ENCODE data around the gene DDTL.
"Not testable (repeated sequence)": the region's sequence is repeated elsewhere in the genome, so short reads cannot be mapped to it uniquely, and the experiment has no call there.

DDTL gene

GRCh38 chr22:23970201-23970641 lies 3.5 kb downstream of the DDTL start:
- DNase-seq (ENCODE audit: low read depth, low spot score): no peak

- DNase-seq (ENCODE audit: low read depth, low spot score): no peak
These were observed 4.3 kb downstream of the DDTL start for GRCh38 chr22:23970816-23971486.

GRCh38 chr22:23971927-23972326 lies 5.2 kb downstream of the DDTL start:
- not testable (repeated sequence) for DNase-seq (ENCODE audit: low read depth, low spot score)

GRCh38 chr22:23974345-23974744 lies 7.7 kb downstream of the DDTL start, which contains the start of gene DDT:
Gene DDT, minus strand, starts transcription at chr22:23974441. Its CDS starts 27 bp downstream, at chr22:23974414.
- DNase-seq (ENCODE audit: low read depth, low spot score): not testable (repeated sequence)

GRCh38 chr22:23974836-23975352 lies 8.2 kb downstream of the DDTL start:
- not testable (repeated sequence) for DNase-seq (ENCODE audit: low read depth, low spot score)

DNA sequence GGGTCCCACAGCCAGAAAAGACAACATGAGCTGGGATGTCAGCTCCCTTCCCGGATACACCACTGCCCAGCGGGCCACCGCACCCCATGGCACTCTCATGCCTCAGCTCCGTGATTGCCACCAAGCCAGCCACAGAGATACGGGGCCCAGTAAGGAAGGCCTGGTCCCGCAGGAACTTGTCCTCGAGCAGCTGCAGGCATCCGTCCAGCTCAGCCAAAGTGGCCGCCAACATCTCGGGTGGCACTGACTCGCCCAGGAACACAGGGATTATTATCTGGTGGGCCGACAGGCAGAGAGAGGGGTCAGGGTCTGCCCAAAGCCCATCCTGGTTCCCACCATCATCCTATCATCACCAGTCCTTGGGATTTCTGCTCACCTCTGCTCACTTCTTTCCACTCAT lies 10.6 kb downstream of the DDTL start:
- DNase-seq (ENCODE audit: low read depth, low spot score): not testable (repeated sequence)

DNA sequence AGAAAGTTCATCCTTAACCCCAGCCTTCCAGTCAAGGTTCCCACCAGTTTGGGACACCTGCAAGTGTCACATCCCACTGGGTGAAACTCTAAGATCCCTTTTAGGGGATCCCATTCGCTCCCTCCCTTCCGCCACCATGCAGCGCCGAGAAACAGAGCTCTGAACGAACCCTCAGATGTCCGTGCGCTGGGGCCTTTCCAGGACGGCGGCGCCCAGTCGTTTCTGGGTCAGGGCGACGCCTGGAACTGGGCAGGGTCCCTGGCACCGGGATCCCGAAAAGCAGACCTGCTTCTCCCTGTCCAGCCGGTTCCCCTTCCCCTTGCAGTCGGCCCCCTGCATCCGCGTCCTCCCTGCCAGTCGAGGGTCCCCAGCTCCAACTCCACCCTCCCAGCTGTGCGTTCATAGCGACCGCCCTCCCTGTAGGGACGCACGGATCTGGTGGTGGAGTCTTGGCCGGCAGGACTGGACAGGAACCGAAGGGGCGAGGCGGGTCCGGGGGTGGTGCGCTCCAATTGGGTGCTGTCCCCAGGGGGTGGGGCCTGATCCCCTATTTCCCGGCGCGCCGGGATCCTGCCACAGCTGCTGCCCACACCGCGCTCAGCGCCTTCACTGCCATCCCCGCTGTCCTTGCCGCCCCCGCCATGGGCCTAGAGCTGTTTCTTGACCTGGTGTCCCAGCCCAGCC lies 13.0 kb downstream of the DDTL start, which contains the start of gene GSTT2:
Gene GSTT2 (plus strand): TSS at position 578 of the 684 bp plus-strand sequence.
- DNase-seq (ENCODE audit: low read depth, low spot score): not testable (repeated sequence)

- not testable (repeated sequence) for DNase-seq (ENCODE audit: low read depth, low spot score)
These were observed 13.9 kb downstream of the DDTL start for GRCh38 chr22:23980567-23980966.

- DNase-seq (ENCODE audit: low read depth, low spot score): peak; percentile 37
These were observed 17.7 kb downstream of the DDTL start for GRCh38 chr22:23984430-23984829.

DNA sequence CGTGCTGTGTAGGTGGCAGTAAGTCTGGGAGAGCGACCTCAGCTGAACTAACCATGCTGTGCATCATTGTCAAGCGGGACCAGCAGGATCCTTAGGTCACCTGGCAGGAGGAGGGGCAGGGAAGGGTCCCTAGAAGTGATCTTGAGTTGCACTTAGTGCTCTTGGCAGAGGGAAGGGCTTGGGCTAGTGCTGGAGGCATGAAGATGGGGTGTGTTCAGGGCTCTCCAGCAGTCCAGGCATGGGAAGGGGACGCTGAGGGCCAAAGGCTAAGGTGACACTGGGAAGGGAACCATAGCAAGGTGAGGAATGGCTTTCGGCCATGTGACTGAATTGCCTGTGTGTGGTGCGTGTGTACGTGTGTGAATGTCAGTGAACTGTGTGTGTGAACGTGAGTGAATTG lies 19.4 kb downstream of the DDTL start:
- DNase-seq (ENCODE audit: low read depth, low spot score): not testable (repeated sequence)

GRCh38 chr22:23986538-23987178 lies 20.0 kb downstream of the DDTL start:
- DNase-seq (ENCODE audit: low read depth, low spot score): not testable (repeated sequence)

DNA sequence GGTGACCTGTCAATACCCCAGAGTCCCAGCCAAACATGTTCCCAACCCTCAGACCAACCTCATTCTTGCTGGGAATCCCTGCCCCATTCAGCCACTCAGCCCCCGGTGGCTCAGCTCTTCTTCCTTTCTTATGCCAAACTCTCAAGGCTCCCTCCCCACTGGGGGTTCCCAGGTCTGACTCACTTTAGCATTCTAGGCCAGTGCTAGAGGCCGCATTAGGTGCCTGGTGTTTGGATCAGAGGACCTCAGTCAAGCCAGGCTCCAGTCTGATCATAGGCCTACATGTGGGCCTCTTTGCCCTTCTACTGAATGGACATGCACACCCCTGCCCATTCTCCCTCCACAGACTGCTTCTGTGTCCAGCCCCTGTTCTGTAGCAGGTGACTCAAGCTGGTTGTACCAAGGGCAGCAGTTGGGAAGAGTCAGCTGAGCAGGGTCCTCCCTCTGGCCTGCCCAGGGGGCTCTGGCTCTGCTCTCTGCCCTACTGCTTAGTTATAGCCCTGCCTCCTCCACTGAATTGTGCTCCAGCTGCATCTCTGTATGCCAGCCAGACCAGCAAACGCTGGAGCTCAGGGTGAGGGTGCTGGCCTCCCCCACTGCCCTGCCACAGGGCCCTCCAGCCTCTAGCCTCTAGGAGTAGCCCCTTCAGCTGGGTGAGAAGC lies 23.0 kb downstream of the DDTL start:
- DNase-seq (ENCODE audit: low read depth, low spot score): not testable (repeated sequence)

DNA sequence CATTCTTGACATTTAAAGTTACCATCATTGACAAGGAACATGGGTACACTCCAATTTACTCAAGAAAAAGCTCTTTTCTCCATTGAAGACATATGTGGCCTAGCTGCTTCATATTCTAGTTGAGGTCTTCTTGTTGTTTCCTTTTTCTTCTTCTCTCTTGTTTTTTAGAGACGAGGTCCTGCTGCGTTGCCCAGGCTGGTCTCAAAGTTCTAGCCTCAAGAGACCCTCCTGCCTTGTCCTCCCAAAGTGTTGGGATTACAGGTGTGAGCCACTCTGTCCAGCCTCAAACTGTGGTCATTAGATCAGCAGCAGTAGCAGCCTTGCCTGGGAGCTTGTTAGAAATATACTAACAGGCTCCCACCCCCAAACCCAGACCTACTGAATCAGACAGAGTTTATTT lies 26.4 kb downstream of the DDTL start:
- not testable (repeated sequence) for DNase-seq (ENCODE audit: low read depth, low spot score)

DNA sequence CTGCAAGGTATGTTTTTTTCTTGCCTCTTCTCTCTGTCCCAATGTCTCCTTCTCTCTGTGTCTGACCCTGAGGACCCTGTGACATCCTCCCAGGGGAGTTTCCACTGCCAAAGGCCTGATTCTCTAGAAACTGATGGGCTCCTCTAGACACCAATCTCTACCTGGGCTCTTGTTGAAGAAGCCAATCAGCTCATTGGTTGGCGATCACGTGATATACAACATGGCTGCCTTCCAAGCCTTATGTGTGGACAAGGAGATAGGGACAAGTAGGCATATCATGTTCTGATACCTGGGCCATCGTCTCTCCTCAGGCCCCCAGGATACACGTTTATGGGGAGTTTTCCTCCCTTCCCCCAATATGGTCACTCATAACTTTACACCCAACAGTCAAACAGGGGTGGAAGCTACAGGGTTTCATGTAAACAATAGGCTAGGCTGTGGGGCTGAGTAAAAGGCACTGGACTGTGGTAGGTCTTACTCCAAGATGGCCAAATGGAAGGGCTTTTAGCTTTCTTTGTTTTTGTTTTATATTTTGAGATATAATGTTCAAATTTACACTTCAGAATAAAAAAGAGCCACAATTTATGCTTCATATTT lies 27.0 kb downstream of the DDTL start:
- DNase-seq (ENCODE audit: low read depth, low spot score): not testable (repeated sequence)

DNA sequence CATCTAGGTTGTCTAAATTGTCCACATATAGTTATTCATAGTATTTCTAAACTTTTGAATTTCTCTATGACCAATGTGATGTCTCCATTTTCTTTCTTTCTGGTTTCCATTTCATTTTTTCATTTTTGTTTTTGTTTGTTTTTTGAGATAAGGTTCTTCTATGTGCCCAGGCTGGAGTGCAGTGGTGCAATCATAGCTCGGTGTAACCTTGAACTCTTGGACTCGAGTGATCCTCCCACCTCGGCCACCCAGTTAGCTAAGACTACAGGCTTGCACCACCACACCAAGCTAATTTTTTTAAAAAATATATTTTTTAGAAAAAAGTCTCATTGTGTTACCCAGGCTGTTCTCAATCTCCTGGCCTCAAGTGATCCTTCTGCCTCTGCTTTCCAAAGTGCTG lies 30.4 kb downstream of the DDTL start:
- DNase-seq (ENCODE audit: low read depth, low spot score): no peak

- DNase-seq (ENCODE audit: low read depth, low spot score): not testable (repeated sequence)
These were observed 33.1 kb downstream of the DDTL start for GRCh38 chr22:23999779-24000178.

GRCh38 chr22:24001314-24001713 lies 34.6 kb downstream of the DDTL start:
- no peak for DNase-seq (ENCODE audit: low read depth, low spot score)

DNA sequence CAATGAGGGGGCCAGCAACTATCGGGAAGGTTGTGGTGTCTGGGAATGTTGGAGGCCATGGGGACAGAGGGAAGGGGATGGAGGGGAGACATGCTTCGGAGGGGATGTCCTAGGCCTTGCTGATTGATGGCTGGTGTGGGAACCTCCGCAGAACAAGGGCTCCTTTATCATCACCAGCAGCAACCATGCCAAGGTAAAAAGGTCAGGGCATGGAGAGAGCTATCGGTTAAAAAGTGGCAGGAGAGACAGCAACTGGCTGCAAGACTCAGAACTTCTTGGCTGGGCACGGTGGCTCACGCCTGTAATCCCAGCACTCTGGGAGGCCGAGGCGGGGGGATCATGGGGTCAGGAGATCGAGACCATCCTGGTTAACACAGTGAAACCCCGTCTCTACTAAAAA lies 35.6 kb downstream of the DDTL start:
- no peak for DNase-seq (ENCODE audit: low read depth, low spot score)

DNA sequence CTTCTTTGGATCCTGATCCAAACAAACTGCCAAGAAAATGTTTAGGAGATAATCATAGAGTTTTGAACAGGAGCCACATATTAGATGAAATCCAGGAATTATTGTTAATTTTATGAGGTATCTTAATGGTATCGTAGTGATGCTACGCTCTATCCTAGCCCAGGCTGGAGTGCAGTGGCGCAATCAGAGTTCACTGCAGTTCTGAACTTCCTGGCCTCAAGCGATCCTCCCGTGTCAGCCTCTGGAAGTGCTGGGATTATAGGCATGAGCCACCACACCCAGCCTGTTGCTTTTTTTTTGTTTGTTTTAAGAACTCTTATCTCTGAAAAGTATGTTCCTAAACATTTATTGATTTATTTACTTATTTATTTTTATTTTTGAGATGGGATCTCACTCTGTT lies 36.2 kb downstream of the DDTL start:
- no peak for DNase-seq (ENCODE audit: low read depth, low spot score)

DNA sequence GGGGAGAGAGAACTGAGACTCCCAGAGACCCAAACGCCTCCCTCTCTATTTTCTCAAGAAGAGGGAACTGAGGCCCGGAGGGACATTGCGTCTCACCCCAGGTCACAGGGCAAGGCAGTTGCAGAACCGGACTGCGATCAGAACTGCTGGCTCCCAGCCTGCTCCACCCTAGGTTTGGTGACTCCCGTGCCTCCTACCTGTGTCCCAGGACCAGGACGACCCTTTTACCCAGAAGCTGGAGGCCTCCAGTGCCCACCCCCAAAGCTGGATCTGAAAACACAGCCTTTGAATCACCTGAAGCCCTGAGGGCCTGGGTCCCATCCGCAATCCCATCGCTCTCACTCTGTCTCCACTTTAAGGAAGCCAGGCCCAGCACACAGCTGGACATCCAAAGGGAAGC lies 37.2 kb downstream of the DDTL start:
- DNase-seq (ENCODE audit: low read depth, low spot score): no peak

DNA sequence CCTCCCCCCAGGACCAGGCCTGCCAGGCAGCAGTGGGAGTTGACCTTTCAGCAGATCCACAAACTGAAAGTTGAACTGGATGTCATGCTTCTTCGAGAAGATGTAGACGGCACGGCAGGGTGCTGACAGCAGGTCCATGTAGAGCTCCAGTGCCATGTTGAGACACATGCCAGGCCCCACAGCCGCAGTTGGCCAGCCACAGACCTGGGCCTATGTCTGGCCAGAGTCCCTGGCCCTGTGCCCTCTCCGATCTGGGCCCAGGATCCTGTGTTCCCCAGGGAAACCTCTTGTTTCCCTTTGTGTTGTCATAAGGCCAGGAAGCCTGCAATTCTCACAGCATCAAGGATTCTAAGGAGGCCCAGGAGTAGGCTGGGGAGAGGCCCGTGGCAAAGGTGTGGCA lies 38.5 kb downstream of the DDTL start, which contains the start of gene GSTT4:
Gene GSTT4 (minus strand): TSS at position 253 of the 400 bp plus-strand sequence. CDS start 97 bp downstream, at position 156.
- no peak for DNase-seq (ENCODE audit: low read depth, low spot score)
